GOT3 (cell line): ENCODE results near the gene RBFOX2.
A peak's percentile ranks its signal among the peaks of the same experiment; 100 is the strongest.
"Not testable (repeated sequence)": the region's sequence is repeated elsewhere in the genome, so short reads cannot be mapped to it uniquely, and the experiment has no call there.

Experiments used
- DNase-seq: peaks from one replicate; lab custom pipeline; 2025; ENCODE audit warnings: mixed read lengths; lab: John Stamatoyannopoulos, UW

Gene RBFOX2

GRCh38 chr22:36008565-36008964 is 20.1 kb downstream of the RBFOX2 start:
- DNase-seq, result no peak

- DNase-seq, result no peak
Measured at GRCh38 chr22:36008131-36008530, 20.5 kb downstream of the RBFOX2 start.

GRCh38 chr22:36003972-36004674 is 24.5 kb downstream of the RBFOX2 start:
- no peak for DNase-seq

- DNase-seq, result no peak
Measured at GRCh38 chr22:36002718-36003260, 25.8 kb downstream of the RBFOX2 start.

GRCh38 chr22:36002084-36002483 is 26.5 kb downstream of the RBFOX2 start:
- no peak for DNase-seq

GRCh38 chr22:35998748-35999147 is 29.9 kb downstream of the RBFOX2 start:
- no peak for DNase-seq

GRCh38 chr22:35997438-35997837 is 31.2 kb downstream of the RBFOX2 start:
- no peak for DNase-seq

- DNase-seq, result no peak
Measured at GRCh38 chr22:35996596-35996995, 32.0 kb downstream of the RBFOX2 start.

GRCh38 chr22:35995772-35996171 is 32.9 kb downstream of the RBFOX2 start:
- peak; percentile 20 for DNase-seq

GRCh38 chr22:35995348-35995747 is 33.3 kb downstream of the RBFOX2 start:
- no peak for DNase-seq

GRCh38 chr22:35993727-35994126 is 34.9 kb downstream of the RBFOX2 start:
- not testable (repeated sequence) for DNase-seq

- no peak for DNase-seq
Measured at GRCh38 chr22:35993048-35993714, 35.4 kb downstream of the RBFOX2 start.

GRCh38 chr22:35991168-35991567 is 37.5 kb downstream of the RBFOX2 start:
- DNase-seq, result no peak

GRCh38 chr22:35988030-35988429 is 40.6 kb downstream of the RBFOX2 start:
- DNase-seq, result no peak

GRCh38 chr22:35987487-35987886 is 41.1 kb downstream of the RBFOX2 start:
- DNase-seq, result no peak

- no peak for DNase-seq
Measured at GRCh38 chr22:35986088-35986487, 42.5 kb downstream of the RBFOX2 start.

GRCh38 chr22:35985371-35985770 is 43.3 kb downstream of the RBFOX2 start:
- DNase-seq, result no peak

GRCh38 chr22:35984183-35985175 is 44.1 kb downstream of the RBFOX2 start:
- DNase-seq, result no peak

GRCh38 chr22:35981900-35982299 is 46.7 kb downstream of the RBFOX2 start:
- DNase-seq, result no peak

- DNase-seq, result no peak
Measured at GRCh38 chr22:35978889-35979288, 49.7 kb downstream of the RBFOX2 start.

GRCh38 chr22:35978201-35978600 is 50.4 kb downstream of the RBFOX2 start:
- no peak for DNase-seq

- DNase-seq, result no peak
Measured at GRCh38 chr22:35977136-35977535, 51.5 kb downstream of the RBFOX2 start.
